HG03442 (cell line): ENCODE results near the gene IRF8.
"Not testable (repeated sequence)": the region's sequence is repeated elsewhere in the genome, so short reads cannot be mapped to it uniquely, and the experiment has no call there.

Experiments
- ATAC-seq: cut with Tn5 transposase; IDR thresholded peaks from one replicate; pipeline ENCODE4 v1.9.1; 2021; ENCODE audit warnings: mild to moderate bottlenecking, moderate library complexity; ENCODE audit not compliant: unreplicated experiment

IRF8 gene, protein sequence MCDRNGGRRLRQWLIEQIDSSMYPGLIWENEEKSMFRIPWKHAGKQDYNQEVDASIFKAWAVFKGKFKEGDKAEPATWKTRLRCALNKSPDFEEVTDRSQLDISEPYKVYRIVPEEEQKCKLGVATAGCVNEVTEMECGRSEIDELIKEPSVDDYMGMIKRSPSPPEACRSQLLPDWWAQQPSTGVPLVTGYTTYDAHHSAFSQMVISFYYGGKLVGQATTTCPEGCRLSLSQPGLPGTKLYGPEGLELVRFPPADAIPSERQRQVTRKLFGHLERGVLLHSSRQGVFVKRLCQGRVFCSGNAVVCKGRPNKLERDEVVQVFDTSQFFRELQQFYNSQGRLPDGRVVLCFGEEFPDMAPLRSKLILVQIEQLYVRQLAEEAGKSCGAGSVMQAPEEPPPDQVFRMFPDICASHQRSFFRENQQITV

DNA sequence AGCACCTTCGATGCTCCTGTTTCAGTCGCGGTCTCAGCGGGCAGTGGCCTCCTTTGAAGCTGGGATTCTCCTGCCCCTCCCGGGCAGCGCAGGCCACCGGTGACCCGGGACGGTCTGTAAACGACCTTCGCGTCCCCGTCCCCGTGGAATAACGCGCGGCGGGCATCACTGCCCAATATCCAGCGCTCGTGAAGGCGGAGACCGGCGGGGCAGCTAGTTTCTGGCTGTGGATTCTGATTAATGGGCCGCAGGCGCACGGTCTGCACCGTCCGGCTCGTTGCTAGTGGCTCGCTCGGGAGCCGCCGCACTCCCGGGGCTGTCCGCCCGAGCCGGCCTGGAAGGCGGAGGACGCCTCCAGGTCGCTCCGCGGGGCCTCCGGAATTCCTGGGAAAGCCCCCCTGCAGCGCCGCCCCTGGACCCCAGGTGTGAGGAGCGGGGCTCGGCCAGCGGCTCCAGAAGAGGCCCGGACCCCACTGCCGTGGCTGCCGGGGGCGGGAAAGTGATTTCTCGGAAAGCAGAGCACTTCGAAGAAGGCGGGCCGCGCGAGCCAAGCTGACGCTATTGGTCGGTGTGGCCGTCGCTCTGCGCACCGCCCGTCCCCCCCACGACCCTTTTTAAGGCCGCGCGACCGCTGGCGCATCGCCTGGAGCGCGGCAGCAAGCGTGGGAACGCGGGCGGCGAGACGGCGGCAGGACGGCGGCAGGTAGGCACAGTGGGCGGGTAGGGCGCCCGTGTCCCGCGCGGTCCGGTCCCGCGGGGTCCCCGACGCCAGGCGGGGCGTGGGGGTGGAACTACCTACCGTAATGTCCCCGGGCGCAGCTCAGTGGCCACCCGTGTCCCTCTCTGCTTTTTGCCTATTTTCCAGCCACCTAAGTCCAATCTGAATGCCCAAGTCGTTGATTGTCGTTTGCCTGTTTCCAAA, at the start of gene IRF8:
IRF8 (plus strand) TSS at position 642 of the 922 bp plus-strand sequence. CDS start 3,854 bp downstream, outside the sequence.
- ATAC-seq: peak; percentile 37

DNA sequence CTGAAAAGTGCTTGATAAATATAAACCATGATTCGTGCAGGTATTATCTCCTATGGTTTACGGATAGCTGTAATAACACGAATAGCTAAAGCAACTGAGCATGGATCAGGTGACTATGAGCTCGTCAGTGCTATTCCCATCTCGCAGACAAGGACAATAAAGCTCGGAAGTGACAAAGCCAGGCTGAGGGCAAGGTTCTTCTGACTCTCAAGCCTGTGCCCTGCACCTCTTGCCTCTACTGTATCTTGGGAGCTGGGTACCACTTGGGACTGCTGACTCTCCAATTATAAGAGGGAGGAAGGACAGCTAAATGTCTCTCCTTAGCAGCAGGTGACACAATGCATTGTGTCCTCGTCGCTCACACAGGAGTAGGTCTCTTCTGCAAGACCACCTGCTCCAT, 49.6 kb upstream of the IRF8 start:
- ATAC-seq: no peak

DNA sequence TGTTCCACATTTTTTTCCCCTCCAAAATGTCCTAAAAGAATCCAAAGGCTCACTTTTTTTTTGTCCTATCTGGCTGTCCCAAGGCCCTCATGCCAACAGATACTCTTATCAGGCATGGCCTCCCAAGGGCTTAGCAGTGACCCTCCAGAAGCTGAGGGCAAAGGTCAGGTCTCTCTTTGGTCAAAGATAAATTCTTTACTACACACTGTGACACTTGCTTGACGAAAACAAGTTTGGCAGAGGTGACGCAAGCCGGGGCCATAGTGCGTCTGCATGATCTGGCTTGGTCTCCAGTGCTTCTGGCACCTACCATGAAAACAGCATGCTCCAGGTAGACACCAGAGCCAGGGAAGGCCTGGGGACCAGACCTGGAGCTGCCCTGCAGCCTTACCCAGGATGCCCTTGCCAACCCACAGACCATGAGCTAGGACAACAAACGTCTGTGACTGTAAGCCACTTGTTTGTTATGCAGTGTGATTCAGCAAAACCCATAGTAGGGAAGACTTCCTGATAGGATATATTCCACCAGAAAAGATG, 48.5 kb upstream of the IRF8 start:
- ATAC-seq: no peak

DNA sequence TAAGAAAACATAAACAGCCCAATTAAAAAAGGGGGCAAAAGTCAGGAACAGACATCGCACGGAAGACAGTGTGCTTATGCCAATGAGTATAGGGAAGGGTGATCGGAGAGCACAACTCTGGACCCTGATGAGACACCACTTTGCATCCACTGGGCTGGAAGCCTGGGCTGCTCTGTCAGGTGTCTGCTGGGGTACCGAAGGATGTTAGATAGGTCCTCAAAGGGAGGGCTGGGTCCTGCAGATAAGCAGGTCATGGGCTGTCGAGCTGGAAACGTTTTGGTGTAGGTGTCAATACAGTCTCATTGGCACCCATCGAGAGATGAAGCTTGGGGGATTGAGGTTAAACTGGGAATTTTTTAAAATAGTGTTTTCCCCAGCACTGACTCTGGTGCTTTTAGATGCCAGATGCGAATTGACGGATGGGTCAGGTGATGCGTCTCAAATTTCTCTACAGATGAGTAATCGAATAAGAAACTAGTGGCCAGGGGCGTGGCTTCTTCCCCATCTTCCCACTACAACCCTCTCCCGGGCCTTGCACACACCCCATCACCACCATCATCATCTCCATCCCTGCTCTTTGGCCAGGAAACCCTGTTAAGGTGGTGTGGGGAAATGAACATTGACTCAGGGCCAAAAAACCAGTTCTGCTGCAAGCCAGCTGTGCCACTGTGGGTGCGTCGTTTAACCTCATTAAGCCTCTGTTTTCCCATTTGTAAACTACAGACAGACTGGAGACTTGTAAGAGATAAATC, 47.8 kb upstream of the IRF8 start:
- no peak for ATAC-seq

DNA sequence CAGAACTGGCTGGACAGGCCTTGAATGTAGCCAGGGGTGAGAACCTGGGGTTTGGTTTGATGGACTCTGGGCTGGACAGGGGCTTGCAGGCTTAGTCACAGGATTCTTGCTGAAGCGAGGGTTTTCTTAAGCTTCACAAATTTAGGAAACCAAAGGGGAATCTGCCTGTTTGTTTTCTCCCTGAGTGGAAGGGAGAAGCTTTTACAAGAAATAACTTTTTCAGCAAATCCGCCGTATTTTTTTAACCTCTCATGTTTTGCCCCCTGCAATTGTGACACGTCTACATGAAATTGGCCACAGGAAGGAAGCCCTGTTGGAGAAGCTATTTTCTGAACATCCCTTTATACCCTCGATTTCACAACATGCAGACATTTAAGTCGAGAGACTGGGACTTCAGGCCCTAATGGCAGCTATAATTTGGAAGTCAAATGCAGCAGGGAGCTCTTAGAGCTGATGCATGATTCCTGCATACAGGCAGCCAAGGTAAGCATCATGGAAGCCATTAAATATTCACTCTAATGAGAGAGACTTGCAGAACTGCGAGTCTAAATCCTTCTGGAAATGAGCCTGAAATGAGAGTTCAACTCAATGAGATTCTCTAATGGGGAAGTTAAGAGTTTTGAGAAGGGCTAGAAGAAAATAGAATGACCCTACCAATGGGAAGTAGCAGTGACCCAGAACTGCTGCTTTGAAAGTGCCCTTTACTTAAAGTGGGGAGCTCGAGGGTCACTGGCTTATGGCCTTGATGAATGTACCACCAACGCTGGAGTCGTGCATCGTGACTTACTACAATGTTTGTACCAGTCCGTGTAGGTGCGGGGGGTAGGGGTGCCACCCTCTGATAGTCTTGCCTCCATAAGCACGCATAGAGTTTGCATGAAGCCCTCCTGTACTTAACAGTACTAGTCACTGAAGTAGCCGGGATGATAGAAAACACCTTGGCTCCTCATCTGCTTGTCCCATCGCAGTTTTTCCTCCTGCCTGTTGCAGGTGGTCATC, 45.1 kb upstream of the IRF8 start:
- ATAC-seq: no peak

DNA sequence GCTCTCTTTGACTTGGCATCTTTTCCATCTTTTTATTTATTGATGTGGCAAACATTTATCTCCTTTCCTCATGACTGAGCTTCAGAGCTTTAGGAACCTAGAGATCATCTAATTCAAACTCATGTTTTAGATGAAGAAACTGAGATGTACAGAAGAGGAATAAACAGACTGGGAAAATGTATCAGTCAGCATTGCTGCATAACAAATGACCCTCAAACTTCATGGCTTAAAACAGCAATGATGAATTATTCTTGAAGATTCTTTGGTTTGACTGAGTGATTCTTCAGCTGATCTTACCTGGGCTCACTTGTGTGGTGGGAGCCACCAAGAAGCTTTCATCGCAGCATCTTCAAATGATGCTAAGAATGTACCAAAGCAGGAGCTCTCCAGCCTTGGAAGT, 44.0 kb upstream of the IRF8 start:
- no peak for ATAC-seq

DNA sequence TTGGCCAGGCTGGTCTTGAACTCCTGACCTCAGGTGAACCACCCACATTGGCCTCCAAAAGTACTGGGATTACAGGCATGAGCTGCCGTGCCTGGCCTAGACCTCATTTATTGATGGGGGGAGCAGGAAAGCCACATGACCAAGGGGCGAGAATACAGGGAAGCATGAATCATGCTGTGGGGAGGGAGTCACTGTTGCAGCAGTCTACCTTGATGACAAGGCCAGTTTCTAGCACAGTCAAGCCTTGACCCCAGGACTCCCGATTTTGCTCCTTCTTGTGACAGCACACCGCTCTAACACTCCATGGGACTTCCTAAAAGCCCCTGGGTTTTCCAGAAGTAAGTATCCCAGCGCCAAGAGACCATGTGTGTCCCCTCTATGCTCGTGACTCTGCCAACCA, 42.9 kb upstream of the IRF8 start:
- no peak for ATAC-seq

DNA sequence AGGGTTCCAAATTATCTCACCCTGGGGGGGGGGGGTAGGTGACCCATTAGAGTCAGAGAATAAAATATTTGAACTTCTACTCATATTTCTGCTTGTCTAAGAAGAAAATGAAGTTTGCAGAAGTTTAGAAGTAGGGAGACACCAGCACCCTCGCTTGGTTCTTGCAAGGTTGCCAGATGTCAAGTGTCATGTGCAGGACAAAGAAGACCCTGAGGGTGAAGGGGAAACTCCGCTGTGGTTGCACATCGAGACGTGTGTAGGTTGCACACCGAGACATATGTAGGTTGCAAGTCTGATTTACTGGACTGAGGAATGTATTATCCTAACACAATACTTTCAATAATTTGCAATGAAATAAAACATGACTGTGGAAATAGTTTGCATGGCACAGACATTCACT, 42.4 kb upstream of the IRF8 start:
- no peak for ATAC-seq

DNA sequence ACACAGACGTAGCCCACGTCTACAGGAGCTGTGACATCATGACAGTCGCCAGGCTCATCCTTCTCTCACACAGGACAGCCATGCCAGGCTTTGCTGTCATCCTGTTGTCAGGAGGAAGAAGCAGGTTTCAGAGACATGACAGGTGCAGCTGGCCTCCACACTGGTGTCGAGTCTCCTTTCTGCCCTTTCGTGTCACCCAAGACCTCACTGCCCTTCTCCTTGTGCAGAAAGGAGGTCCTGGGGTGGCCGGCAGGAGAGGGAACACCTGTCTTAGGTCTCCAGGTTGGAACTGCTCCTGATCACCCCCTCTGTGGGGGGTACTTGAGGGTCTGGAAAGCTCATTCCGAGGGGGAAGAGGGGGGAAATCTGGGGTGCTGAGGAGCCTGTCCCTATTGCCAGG, 41.6 kb upstream of the IRF8 start:
- ATAC-seq: no peak

DNA sequence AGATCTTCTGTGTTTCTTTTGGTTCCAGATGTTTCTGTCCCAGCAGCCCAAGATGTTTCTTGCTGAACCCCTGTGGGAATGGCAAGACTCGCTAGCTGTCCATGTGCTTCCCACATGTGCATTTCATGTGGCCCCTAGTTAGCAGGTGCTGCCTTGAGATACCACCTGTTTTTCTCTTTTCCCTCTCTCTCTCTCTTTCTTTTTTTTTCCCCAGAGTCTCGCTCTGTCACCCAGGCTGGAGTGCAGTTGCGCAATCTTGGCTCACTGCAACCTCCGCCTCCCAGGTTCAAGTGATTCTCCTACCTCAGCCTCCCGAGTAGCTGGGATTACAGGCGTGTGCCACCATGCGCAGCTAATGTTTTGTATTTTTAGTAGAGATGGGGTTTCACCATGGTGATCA, 40.4 kb upstream of the IRF8 start:
- not testable (repeated sequence) for ATAC-seq

DNA sequence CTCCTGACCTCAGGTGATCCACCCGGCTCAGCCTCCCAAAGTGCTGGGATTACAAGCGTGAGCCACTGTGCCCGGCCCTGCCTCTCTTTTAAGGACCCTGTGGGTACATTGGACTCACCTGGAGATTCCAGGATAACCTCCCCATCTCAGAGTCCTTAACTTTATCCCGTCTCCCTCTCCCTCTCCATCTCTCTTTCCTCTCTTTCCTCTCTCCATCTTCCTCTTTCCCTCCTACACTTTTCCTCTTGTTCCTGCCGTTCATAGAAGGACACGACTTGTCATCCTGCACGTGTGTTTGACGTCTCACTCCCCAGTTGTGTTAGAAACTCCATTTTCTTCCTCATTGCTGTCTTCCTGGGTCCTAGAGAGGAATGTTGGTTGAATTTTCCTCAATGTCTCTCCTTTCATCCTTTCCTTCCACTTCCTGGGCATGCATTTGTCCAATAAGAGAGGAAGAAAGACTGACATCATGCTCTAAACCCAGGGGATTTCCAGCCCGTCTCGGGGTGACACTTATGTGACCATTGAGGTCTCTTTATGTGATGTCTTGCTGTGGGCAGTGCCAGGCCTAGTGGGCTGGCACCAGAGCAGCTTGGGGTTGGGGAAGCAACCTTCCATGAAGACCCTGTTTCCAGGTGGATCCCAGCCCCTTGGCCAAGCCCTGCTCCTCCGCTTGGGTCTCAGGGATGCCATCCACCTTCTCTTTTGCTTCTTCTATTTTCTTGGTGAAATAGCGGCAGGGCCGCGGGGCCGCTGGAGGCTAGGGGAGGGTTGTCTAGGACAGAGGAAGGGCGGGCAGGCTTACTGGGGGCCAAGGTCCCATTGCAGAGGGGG, 39.8 kb upstream of the IRF8 start:
- no peak for ATAC-seq

DNA sequence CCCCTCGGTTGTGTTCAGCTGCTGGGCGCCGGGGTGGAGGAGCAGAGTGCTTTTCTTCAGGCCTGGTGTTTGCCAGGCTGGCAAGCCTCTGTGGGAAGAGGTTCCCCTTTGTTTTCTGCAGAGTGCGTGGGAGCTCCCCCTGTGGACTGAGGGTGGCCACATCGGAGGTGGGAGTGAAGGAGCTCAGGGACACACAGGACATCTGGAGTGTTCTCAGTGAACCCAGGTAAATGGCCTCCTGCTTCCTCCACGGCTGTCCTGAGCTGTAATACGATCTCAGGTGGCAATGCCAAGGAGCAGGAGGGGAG, 39.2 kb upstream of the IRF8 start:
- no peak for ATAC-seq

DNA sequence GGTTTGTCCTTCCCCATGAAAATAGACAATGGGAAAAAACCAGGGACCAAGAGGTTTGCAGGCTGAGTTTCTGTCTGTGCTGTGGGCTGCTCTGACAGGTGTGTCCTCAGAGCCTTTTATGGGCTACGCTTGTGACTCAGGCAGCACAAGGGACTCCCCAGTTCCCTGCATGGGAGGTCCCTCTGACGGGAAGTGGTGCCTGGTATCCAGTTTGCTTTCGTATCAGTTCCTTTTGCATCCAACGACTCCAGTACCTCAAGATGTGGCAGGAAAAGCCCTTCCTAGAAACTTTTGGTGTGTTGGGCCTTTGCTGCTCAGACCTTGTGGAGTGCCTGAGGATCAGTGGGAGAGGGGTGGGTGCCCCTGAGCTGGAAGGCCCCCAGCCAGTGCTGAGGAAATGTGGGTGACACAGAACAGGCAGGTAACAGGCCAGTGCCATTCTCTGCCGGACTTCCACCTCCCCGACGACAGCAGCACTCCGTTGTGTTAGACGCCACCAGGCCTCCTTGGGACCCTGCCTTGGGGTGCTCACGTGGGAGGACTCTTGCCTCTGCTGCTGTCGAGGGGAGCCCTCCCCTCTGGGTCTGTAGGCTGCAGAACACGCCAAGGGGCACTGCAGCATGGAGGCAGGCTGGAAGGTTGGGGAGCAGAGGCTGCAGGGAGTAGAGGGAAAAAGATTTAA, 38.4 kb upstream of the IRF8 start:
- no peak for ATAC-seq

DNA sequence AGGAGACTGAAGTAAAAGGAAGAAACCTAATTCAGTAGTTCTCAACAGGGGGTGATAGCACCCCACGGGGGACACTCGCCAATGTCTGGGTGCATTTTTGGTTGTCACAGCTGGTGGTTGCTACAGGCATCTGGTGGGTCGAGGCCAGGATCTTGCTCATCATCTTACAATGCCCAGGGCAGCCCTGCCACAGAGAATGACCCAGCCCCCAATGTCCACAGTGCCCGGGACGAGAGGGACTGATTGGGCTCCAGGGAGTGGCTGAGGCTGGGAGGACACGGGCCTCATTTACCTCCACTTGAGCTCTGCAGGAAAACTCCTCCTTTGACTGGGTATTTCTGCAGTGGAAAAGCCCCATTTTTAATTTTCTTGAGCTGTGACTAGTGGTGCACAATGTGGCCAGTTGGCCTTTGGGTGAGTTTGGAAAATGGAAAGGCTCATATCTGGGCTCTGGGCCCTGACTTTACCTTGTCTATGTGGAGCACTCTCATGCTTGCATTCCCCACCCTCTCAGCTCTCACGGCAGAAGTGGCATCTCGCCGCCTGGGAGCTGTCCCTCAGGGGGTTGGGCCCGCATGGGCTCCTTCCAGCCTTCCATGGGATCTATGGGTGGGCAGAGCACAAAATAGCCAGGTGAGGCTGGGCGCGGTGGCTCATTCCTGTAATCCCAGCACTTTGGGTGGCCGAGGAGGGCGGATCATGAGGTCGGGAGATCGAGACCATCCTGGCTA, 37.7 kb upstream of the IRF8 start:
- no peak for ATAC-seq

DNA sequence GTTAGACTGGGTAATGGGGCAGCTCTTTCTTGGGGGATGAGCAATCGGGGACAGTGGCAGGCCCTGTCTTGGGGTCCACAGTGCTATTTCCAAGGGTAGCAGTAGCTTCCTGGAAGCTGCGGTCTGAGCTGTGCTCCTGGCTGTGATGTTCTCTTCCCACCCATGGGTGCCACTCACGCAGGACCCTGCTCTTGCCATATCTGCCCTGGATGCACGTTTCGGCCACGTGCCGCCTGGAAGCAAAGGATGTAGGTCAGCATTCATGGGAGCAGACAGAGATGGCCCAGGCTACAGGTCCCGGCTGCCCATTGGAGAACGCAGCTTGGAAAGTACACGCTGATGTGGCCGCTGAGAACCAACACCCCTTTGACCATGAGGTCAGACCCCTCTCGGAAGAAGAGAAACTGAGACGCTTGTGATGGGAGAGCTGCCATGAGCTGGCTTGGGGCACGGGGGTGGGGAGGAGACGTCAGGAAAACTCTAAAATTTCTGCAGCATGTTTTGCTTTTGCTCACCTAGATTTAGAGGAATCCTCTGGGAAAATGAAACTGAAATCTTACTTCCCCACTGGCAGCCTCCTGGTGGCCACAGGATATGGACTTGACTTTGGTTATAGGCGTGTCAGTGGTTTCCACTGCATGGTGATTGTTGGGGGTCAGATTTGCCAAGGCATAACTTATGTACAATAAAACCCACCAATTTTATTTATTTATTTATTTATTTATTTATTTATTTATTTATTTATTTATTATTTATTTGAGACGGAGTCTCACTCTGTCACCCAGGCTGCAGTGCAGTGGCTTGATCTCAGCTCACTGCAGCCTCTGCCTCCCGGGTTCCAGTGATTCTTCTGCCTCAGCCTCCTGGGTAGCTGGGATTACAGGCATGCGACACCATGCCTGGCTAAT, 36.2 kb upstream of the IRF8 start:
- ATAC-seq: no peak

DNA sequence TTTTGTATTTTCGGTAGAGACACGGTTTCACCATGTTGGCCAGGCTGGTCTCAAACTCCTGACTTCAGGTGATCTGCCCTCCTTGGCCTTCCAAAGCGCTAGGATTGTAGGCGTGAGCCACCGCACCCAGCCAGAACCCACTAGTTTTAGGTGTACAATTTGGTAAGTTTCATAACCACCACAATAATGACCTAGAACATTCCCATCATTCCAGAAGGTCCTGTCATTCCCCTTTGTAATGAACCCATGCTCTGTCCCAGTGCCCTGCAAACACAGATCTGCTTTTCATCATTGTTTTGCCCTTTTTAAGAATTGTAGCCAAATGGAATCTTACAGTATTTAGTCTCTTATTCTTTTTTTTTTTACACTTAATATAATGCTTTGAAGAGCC, 35.6 kb upstream of the IRF8 start:
- ATAC-seq: no peak

DNA sequence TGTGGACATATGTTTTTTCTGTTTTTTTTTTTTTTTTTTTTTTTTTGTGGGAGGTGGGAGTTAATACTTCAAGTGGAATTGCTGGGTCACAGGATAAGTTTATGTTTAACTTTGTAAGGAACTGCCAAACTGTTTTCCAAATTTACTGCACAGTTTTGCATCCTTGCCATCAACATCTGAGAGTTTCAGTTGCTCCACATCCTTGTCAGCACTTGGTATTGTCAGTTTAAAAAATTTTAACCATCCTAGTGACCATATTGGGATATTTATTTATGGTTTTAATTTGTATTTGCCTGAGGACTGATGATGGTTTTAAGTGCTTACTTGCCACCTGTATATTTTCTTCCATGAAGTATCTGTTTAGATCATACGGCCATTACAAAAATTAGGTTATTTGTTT, 34.0 kb upstream of the IRF8 start:
- ATAC-seq: no peak
